Loucy (cell line): ENCODE results near the gene PLCXD1.

ENCODE experiments used
- CTCF ChIP-seq: fragments of 200-600 bp; sonication (generic); conservative IDR thresholded peaks from 2 replicates; pipeline ENCODE4 v1.5.1; 2014; ENCODE audit warnings: mild to moderate bottlenecking, antibody characterized with exemption, low read length
- EZH2phosphoT487 ChIP-seq: fragments of 200-600 bp; IDR thresholded peaks from 2 replicates; pipeline ENCODE4 v1.6.1; 2018; ENCODE audit warnings: antibody characterized with exemption, mild to moderate bottlenecking, moderate library complexity, borderline replicate concordance

GRCh38 chrX:340641-341423, 59.7 kb downstream of the PLCXD1 start:
- TF ChIP-seq CTCF (no peak), EZH2phosphoT487 (no peak)
